Prostate gland (tissue), 2 donors: ENCODE measurements around the gene KRTAP2-1. TPM values are rescaled to one million over a fixed set of nuclear protein-coding genes. Genes with fewer than 3 reads are reported as not detected.
"Not testable (repeated sequence)": the region's sequence is repeated elsewhere in the genome, so short reads cannot be mapped to it uniquely, and the experiment has no call there.

Experiments used
- DNase-seq: peaks from one replicate; pipeline ENCODE4 v3.0.0-alpha.2; 2019; ENCODE audit warnings: low spot score
- H3K27ac ChIP-seq, 2 donors: fragments of 200-600 bp; sonication (generic); 2 replicates each; pipeline ENCODE4 v1.5.1; 2017 to 2019
- H3K27me3 ChIP-seq: fragments of 200-600 bp; sonication (generic); replicated peaks from 2 replicates; pipeline ENCODE4 v1.5.1; 2019; ENCODE audit not compliant: insufficient read depth
- H3K36me3 ChIP-seq, 2 donors: fragments of 200-600 bp; sonication (generic); 1 replicate in 1 of 2; 2 replicates in 1 of 2; pipeline versions ENCODE4 v1.5.1 to v1.8.1; 2017 to 2019
- H3K4me1 ChIP-seq: fragments of 200-600 bp; sonication (generic); replicated peaks from 2 replicates; pipeline ENCODE4 v1.5.1; 2019
- H3K4me3 ChIP-seq, 2 donors: fragments of 200-600 bp; sonication (generic); 2 replicates each; pipeline ENCODE4 v1.5.1; 2017 to 2019
- H3K9me3 ChIP-seq: fragments of 200-600 bp; sonication (generic); 2 replicates; pipeline ENCODE4 v1.5.1; 2017
- CTCF ChIP-seq, 4 experiments: fragments of 200-600 bp in 2 of 4; fragments of 450-650 bp in 2 of 4; sonication (generic) in 2 of 4; IDR thresholded peaks; 1 replicate in 3 of 4; 2 replicates in 1 of 4; pipeline ENCODE4 v1.5.1; 2016 to 2019; ENCODE audit warnings: antibody characterized with exemption in 4 of 4, mild to moderate bottlenecking in 2 of 4, moderate library complexity in 2 of 4
- POLR2A ChIP-seq: fragments of 450-650 bp; IDR thresholded peaks from one replicate; pipeline ENCODE4 v1.6.1; 2016; ENCODE audit warnings: antibody characterized with exemption, mild to moderate bottlenecking
- POLR2AphosphoS5 ChIP-seq: sonication (generic); formaldehyde crosslinking; IDR thresholded peaks from one replicate; pipeline ENCODE4 v1.6.1; 2017; ENCODE audit warnings: antibody characterized with exemption
- WGBS: methylation state at CpG from one replicate; pipeline ENCODE4 v1.1.5; 2018; 5-methylcytosine and 5-hydroxymethylcytosine counted together
- intact Hi-C: fragments of 100-400 bp; cut with DNase I; formaldehyde crosslinking; loops from one replicate; pipeline ENCODE4 v1.14.2; 2022
- total RNA-seq, 2 donors: library from RNA; depleted of rRNA; stranded (reverse); fragments of >200 nt; gene quantifications; one replicate each; pipeline ENCODE4 v1.1.0, GENCODE V29; 2016

The KRTAP2-1 gene
- total RNA-seq, 2 donors from 2014 or later, result not detected

- TF ChIP-seq POLR2AphosphoS5, result no peak
- TF ChIP-seq CTCF (IDR thresholded peaks at IDR 0.05), result no peak
- TF ChIP-seq POLR2A, result no peak
- Histone ChIP-seq H3K4me1 (no peaks in the 10 kb centered on the region), H3K36me3 (no peaks in the 10 kb centered on the region), H3K27ac (no peak within 1 kb of the TSS), H3K27me3 (no peaks in the 10 kb centered on the region), H3K9me3 (no peaks in the 10 kb centered on the region), H3K4me3 (no peak within 1 kb of the TSS)
- intact Hi-C loops, result no loop called here
- WGBS, result 72% methylated on average over 6 of the region's 6 CpGs
- no peak for DNase-seq
These were observed 13.0 kb upstream of the KRTAP2-1 start, which contains the start of gene KRTAP2-3 for GRCh38 chr17:41060052-41060604. Gene KRTAP2-3 (minus strand): TSS chr17:41060114. CDS start chr17:41060050, 64 bp downstream.

GRCh38 chr17:41059276-41060051, 12.3 kb upstream of the KRTAP2-1 start:
- intact Hi-C loops, H3K27me3 ChIP-seq, DNase-seq, H3K4me1 ChIP-seq, H3K4me3 ChIP-seq, H3K36me3 ChIP-seq, H3K27ac ChIP-seq, H3K9me3 ChIP-seq: not testable (repeated sequence)
- 55% methylated on average over 8 of the region's 31 CpGs for WGBS

- 83% methylated on average over 5 of the region's 5 CpGs for WGBS
- no peak for DNase-seq
These were observed 11.6 kb upstream of the KRTAP2-1 start for GRCh38 chr17:41058741-41059140.

GRCh38 chr17:41057547-41057946, 10.4 kb upstream of the KRTAP2-1 start:
- 97% methylated on average over 1 of the region's 1 CpG for WGBS
- intact Hi-C loops, result no loop called here
- no peaks in the 10 kb centered on the region for H3K9me3 ChIP-seq
- H3K27ac ChIP-seq, result no peak overlapping the region
- no peaks in the 10 kb centered on the region for H3K27me3 ChIP-seq
- DNase-seq, result no peak
- TF ChIP-seq POLR2A (no peak), POLR2AphosphoS5 (no peak), CTCF (IDR thresholded peaks at IDR 0.05) (no peak)
- no peaks in the 10 kb centered on the region for H3K36me3 ChIP-seq
- H3K4me3 ChIP-seq, result no peak overlapping the region
- no peaks in the 10 kb centered on the region for H3K4me1 ChIP-seq

More at GRCh38 chr17:41058741-41059140, 11.6 kb upstream of the KRTAP2-1 start:
- Histone ChIP-seq H3K36me3 (no peaks in the 10 kb centered on the region), H3K4me3 (no peak overlapping the region), H3K9me3 (no peaks in the 10 kb centered on the region), H3K27me3 (no peaks in the 10 kb centered on the region), H3K4me1 (no peaks in the 10 kb centered on the region), H3K27ac (no peak overlapping the region)
- intact Hi-C loops, result no loop called here
- TF ChIP-seq POLR2A, result no peak
- TF ChIP-seq POLR2AphosphoS5, result no peak
- TF ChIP-seq CTCF (IDR thresholded peaks at IDR 0.05), result no peak

- H3K27me3 ChIP-seq, H3K36me3 ChIP-seq, intact Hi-C loops, H3K4me3 ChIP-seq, H3K27ac ChIP-seq, H3K4me1 ChIP-seq, H3K9me3 ChIP-seq, DNase-seq: not testable (repeated sequence)
- WGBS, result 75% methylated on average over 1 of the region's 6 CpGs
These were observed 8.0 kb upstream of the KRTAP2-1 start, which contains the start of gene KRTAP2-2 for GRCh38 chr17:41055130-41055529. Gene KRTAP2-2 (minus strand): TSS chr17:41055230. CDS start chr17:41055211, 19 bp downstream.

- H3K9me3 ChIP-seq, H3K27me3 ChIP-seq, DNase-seq, H3K36me3 ChIP-seq, H3K4me1 ChIP-seq, H3K27ac ChIP-seq, intact Hi-C loops, H3K4me3 ChIP-seq: not testable (repeated sequence)
- 81% methylated on average over 7 of the region's 9 CpGs for WGBS
These were observed 7.4 kb upstream of the KRTAP2-1 start for GRCh38 chr17:41054556-41054955.
